ENCODE results near the gene SNRPA1. TPM values are rescaled to one million over a fixed set of nuclear protein-coding genes. Genes with fewer than 3 reads are reported as not detected.

The SNRPA1 gene
- total and polyA plus RNA-seq, 4 donors: 34.5 to 57.7 (median 51.3) TPM

DNA sequence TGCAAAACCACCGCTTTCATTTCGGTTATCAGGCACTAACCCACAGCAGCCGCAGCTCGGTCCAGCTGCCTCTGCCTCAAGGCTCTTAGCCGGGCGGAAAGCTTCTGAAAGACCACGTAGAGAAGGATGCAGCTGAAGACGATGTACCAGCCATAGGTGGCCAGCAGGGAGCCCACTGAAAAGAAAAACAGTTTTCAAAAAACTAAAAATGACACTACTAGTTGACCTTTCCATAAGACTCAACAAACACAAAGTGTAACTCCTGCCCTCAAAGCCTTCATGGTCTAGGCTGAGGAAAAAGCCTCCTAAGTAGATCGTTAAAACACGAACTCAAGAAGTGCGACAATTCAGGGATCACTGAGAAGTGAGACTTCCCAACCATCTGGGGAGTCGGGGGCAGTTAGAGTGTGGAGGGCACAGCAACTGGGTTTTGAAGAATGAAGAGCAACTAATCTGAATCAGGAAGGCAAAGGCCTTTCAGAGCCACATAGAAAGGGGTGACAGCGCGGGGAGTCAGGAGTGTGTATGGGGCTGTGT lies 18.5 kb downstream of the SNRPA1 start:
- Histone ChIP-seq H3K4me3 (peak overlapping the region; percentile 86), H3K36me3 (ENCODE audit: control insufficient read depth in 4 of 4, insufficient read depth in 4 of 4, low read length in 4 of 4) (peaks cover 28 to 47% (median 42%) of the 10 kb centered on the region in 4 donors), H3K9ac (ENCODE audit: insufficient read depth in 1 of 2, low read length in 2 of 2) (peak overlapping the region; percentile 70 to 82), H3K9me3 (ENCODE audit: control insufficient read depth in 4 of 4, insufficient read depth in 3 of 4, low read length in 3 of 4) (no peaks in the 10 kb centered on the region), H3K27me3 (ENCODE audit: control insufficient read depth in 3 of 3, insufficient read depth in 3 of 3, low read length in 2 of 3) (no peaks in the 10 kb centered on the region), H3K27ac (ENCODE audit: low read depth in 1 of 2, low read length in 1 of 2) (peak overlapping the region; percentile 87 to 93), H3K4me1 (ENCODE audit: control insufficient read depth in 5 of 5, insufficient read depth in 5 of 5, low read length in 5 of 5) (peaks cover 0 to 5% (median 0%) of the 10 kb centered on the region in 5 donors)
- DNase-seq (no peak), ATAC-seq (ENCODE audit: insufficient read depth, low FRiP score) (no peak)
- 12 to 15% methylated on average over 14 of the region's 14 CpGs for WGBS, 2 donors
- TF ChIP-seq, protein P1, sequence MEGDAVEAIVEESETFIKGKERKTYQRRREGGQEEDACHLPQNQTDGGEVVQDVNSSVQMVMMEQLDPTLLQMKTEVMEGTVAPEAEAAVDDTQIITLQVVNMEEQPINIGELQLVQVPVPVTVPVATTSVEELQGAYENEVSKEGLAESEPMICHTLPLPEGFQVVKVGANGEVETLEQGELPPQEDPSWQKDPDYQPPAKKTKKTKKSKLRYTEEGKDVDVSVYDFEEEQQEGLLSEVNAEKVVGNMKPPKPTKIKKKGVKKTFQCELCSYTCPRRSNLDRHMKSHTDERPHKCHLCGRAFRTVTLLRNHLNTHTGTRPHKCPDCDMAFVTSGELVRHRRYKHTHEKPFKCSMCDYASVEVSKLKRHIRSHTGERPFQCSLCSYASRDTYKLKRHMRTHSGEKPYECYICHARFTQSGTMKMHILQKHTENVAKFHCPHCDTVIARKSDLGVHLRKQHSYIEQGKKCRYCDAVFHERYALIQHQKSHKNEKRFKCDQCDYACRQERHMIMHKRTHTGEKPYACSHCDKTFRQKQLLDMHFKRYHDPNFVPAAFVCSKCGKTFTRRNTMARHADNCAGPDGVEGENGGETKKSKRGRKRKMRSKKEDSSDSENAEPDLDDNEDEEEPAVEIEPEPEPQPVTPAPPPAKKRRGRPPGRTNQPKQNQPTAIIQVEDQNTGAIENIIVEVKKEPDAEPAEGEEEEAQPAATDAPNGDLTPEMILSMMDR (IDR thresholded peaks at IDR 0.05; ENCODE audit: control extremely low read depth, extremely low read depth): no peak

DNA sequence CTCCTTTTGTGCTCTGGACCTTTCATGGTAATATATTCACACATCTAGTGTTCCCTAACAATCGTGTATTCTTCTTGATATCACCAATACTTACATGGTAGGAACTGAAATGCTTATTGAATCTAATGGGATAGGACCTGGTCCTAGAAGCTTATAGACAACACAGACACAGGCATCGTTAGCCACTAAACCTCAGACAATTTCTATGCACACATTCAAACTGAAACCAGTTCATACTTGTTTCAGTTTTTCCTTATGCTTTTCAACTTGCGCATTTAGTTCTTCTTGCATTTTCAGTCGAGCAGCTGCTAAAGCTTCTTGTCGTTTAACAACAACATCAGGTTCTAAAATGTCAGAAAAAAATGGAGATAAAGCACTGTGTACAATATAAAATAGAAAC lies 20.0 kb downstream of the SNRPA1 start:
- no peak overlapping the region for H3K27ac ChIP-seq (ENCODE audit: low read depth in 1 of 2, low read length in 1 of 2)
- no peak for DNase-seq
- H3K27me3 ChIP-seq (ENCODE audit: control insufficient read depth in 3 of 3, insufficient read depth in 3 of 3, low read length in 2 of 3): no peaks in the 10 kb centered on the region
- WGBS, 2 donors: 91% methylated on average over 5 of the region's 5 CpGs
- ATAC-seq (ENCODE audit: insufficient read depth, low FRiP score): no peak
- H3K9me3 ChIP-seq (ENCODE audit: control insufficient read depth in 4 of 4, insufficient read depth in 3 of 4, low read length in 3 of 4): no peaks in the 10 kb centered on the region
- H3K4me1 ChIP-seq (ENCODE audit: control insufficient read depth in 5 of 5, insufficient read depth in 5 of 5, low read length in 5 of 5): peaks cover 0 to 5% (median 0%) of the 10 kb centered on the region in 5 donors
- no peak overlapping the region for H3K9ac ChIP-seq (ENCODE audit: insufficient read depth in 1 of 2, low read length in 2 of 2)
- TF ChIP-seq, protein P1 (IDR thresholded peaks at IDR 0.05; ENCODE audit: control extremely low read depth, extremely low read depth): no peak
- H3K36me3 ChIP-seq (ENCODE audit: control insufficient read depth in 4 of 4, insufficient read depth in 4 of 4, low read length in 4 of 4): peaks cover 30 to 51% (median 45%) of the 10 kb centered on the region in 4 donors
- no peak overlapping the region for H3K4me3 ChIP-seq

DNA sequence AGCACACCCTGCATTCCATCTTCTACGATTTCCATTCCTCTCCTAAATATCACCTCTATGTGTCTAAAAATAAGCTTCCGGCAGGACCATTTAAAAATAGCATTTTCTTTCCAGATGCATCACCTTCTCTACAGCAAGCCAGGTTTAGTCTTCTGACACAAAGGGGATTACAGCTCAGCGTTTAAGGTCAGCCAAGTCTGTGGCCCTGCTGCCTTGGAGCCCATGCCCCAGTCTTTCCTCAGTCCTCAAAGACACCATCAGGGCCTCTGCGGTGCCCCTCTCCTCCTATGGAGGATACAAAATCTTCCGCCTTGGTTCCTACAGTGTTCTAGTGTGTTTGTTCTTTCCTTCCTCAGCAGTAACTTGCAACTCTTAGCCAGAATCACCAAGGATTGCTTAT lies 21.5 kb downstream of the SNRPA1 start:
- no peaks in the 10 kb centered on the region for H3K9me3 ChIP-seq (ENCODE audit: control insufficient read depth in 4 of 4, insufficient read depth in 3 of 4, low read length in 3 of 4)
- H3K9ac ChIP-seq (ENCODE audit: insufficient read depth in 1 of 2, low read length in 2 of 2): no peak overlapping the region
- peaks cover 40 to 53% (median 44%) of the 10 kb centered on the region in 4 donors for H3K36me3 ChIP-seq (ENCODE audit: control insufficient read depth in 4 of 4, insufficient read depth in 4 of 4, low read length in 4 of 4)
- DNase-seq (no peak), ATAC-seq (ENCODE audit: insufficient read depth, low FRiP score) (no peak)
- peaks cover 0 to 5% (median 0%) of the 10 kb centered on the region in 5 donors for H3K4me1 ChIP-seq (ENCODE audit: control insufficient read depth in 5 of 5, insufficient read depth in 5 of 5, low read length in 5 of 5)
- H3K27ac ChIP-seq (ENCODE audit: low read depth in 1 of 2, low read length in 1 of 2): no peak overlapping the region
- no peak overlapping the region for H3K4me3 ChIP-seq
- 79 to 90% methylated on average over 5 of the region's 5 CpGs for WGBS, 2 donors
- TF ChIP-seq, protein P1 (IDR thresholded peaks at IDR 0.05; ENCODE audit: control extremely low read depth, extremely low read depth): no peak
- no peaks in the 10 kb centered on the region for H3K27me3 ChIP-seq (ENCODE audit: control insufficient read depth in 3 of 3, insufficient read depth in 3 of 3, low read length in 2 of 3)

DNA sequence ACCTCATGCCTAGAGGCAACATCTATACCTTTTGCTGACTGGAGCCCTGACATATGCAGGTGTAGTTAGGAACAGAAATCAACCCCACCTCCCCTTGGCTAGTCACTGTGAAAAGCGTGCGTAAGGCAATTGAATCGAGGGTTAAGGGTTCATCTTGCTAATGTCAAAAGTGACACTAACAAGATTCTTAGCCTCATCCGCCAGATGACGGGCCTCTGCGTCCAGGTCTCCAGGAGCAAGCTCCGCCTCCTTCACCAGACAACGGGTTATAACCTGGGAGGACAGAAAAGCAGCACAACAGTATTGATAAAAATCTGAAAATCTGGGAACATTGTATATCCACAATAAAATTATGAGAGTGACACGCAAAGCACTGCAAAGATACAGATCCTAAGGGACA lies 22.5 kb downstream of the SNRPA1 start:
- no peaks in the 10 kb centered on the region for H3K9me3 ChIP-seq (ENCODE audit: control insufficient read depth in 4 of 4, insufficient read depth in 3 of 4, low read length in 3 of 4)
- WGBS, 2 donors: 96 to 97% methylated on average over 9 of the region's 9 CpGs
- H3K27ac ChIP-seq (ENCODE audit: low read depth in 1 of 2, low read length in 1 of 2): no peak overlapping the region
- DNase-seq (no peak), ATAC-seq (ENCODE audit: insufficient read depth, low FRiP score) (no peak)
- H3K36me3 ChIP-seq (ENCODE audit: control insufficient read depth in 4 of 4, insufficient read depth in 4 of 4, low read length in 4 of 4): peaks cover 40 to 53% (median 44%) of the 10 kb centered on the region in 4 donors
- no peak overlapping the region for H3K9ac ChIP-seq (ENCODE audit: insufficient read depth in 1 of 2, low read length in 2 of 2)
- no peaks in the 10 kb centered on the region for H3K27me3 ChIP-seq (ENCODE audit: control insufficient read depth in 3 of 3, insufficient read depth in 3 of 3, low read length in 2 of 3)
- H3K4me1 ChIP-seq (ENCODE audit: control insufficient read depth in 5 of 5, insufficient read depth in 5 of 5, low read length in 5 of 5): peaks cover 0 to 1% (median 0%) of the 10 kb centered on the region in 5 donors
- no peak overlapping the region for H3K4me3 ChIP-seq
- TF ChIP-seq, protein P1 (IDR thresholded peaks at IDR 0.05; ENCODE audit: control extremely low read depth, extremely low read depth): no peak

Measured in lung (tissue), 12 donors.